ENCODE data around the gene MKRN1. TPM values are rescaled to one million over a fixed set of nuclear protein-coding genes. Genes with fewer than 3 reads are reported as not detected.

Gene MKRN1
- total RNA-seq, 1 experiment from 2014 or later = 121 TPM

- Mint-ChIP-seq H3K36me3 (peaks cover 2% of the 10 kb centered on the region), H3K4me1 (peaks cover 45% of the 10 kb centered on the region), H3K9me3 (no peaks in the 10 kb centered on the region), H3K4me3 (peak overlapping the region; percentile 97), H3K27ac (peak overlapping the region; percentile 86), H3K27me3 (ENCODE audit: low read depth) (no peaks in the 10 kb centered on the region)
- POLR2A ChIA-PET = no interaction called here
- DNase-seq (ENCODE audit: low spot score) (no peak), ATAC-seq (no peak)
- TF ChIP-seq FOXP1 (CRISPR knock-in tag; IDR thresholded peaks at IDR 0.05; ENCODE audit: borderline replicate concordance) = no peak
- TF ChIP-seq PREB (CRISPR knock-in tag; IDR thresholded peaks at IDR 0.05; ENCODE audit: borderline replicate concordance) = no peak
- TF ChIP-seq ETV6 (CRISPR knock-in tag; IDR thresholded peaks at IDR 0.05) = no peak
- TF ChIP-seq STAT6 (CRISPR knock-in tag; conservative IDR thresholded peaks at IDR 0.05; ENCODE audit: low read depth) = no peak
- TF ChIP-seq NFYB (CRISPR knock-in tag; conservative IDR thresholded peaks at IDR 0.05; ENCODE audit: low read depth) = no peak
- TF ChIP-seq SP1 (CRISPR knock-in tag; conservative IDR thresholded peaks at IDR 0.05) = no peak
- no peak for TF ChIP-seq HMGA2 (CRISPR knock-in tag; IDR thresholded peaks at IDR 0.05)
- TF ChIP-seq CREB1 (CRISPR knock-in tag; IDR thresholded peaks at IDR 0.05) = no peak
- TF ChIP-seq ZNF121 (CRISPR knock-in tag; IDR thresholded peaks at IDR 0.05) = no peak
- no peak for TF ChIP-seq JAZF1 (CRISPR knock-in tag; IDR thresholded peaks at IDR 0.05)
- TF ChIP-seq AFF4 (CRISPR knock-in tag; IDR thresholded peaks at IDR 0.05; ENCODE audit: borderline replicate concordance) = no peak
- TF ChIP-seq NR1H2 (CRISPR knock-in tag; IDR thresholded peaks at IDR 0.05) = no peak
- TF ChIP-seq IRF2 (CRISPR knock-in tag; IDR thresholded peaks at IDR 0.05; ENCODE audit: borderline replicate concordance, low read depth) = no peak
- TF ChIP-seq TP53 (CRISPR knock-in tag; IDR thresholded peaks at IDR 0.05) = no peak
- TF ChIP-seq USF2 (CRISPR knock-in tag; IDR thresholded peaks at IDR 0.05) = no peak
- CTCF ChIA-PET = interaction anchor here (0.8 to 3.0 kb wide), 5 partner anchors 9 to 177 kb away, joined by 3 to 11 read pairs (median 3); no protein-coding TSS in a partner anchor
Measured at GRCh38 chr7:140476698-140477261, 2.5 kb downstream of the MKRN1 start.

GRCh38 chr7:140475747-140476333 is 3.5 kb downstream of the MKRN1 start:
- Mint-ChIP-seq H3K4me3 (peak overlapping the region; percentile 27), H3K27ac (peak overlapping the region; percentile 86), H3K27me3 (ENCODE audit: low read depth) (no peaks in the 10 kb centered on the region), H3K9me3 (no peaks in the 10 kb centered on the region), H3K4me1 (peaks cover 39% of the 10 kb centered on the region), H3K36me3 (peaks cover 9% of the 10 kb centered on the region)
- CTCF ChIA-PET = interaction anchor here (0.7 to 3.0 kb wide), 3 partner anchors 10 to 178 kb away, joined by 3 to 11 read pairs (median 4); no protein-coding TSS in a partner anchor
- no peak for ATAC-seq
- POLR2A ChIA-PET = no interaction called here
- no peak for DNase-seq (ENCODE audit: low spot score)
- TF ChIP-seq ERG (CRISPR knock-in tag; IDR thresholded peaks at IDR 0.05) (no peak), ZBTB43 (CRISPR knock-in tag; IDR thresholded peaks at IDR 0.05) (no peak), PREB (CRISPR knock-in tag; IDR thresholded peaks at IDR 0.05; ENCODE audit: borderline replicate concordance) (no peak), AFF4 (CRISPR knock-in tag; IDR thresholded peaks at IDR 0.05; ENCODE audit: borderline replicate concordance) (no peak)
